Tibial nerve (tissue), 4 donors: ENCODE data around the gene LLGL1. TPM values are rescaled to one million over a fixed set of nuclear protein-coding genes. Genes with fewer than 3 reads are reported as not detected.

Source experiments
- DNase-seq, 2 donors: peaks; one replicate each; pipeline ENCODE4 v3.0.0-alpha.2; 2019; ENCODE audit warnings: low spot score in 2 of 2
- H3K27ac ChIP-seq, 4 donors: fragments of 200-600 bp; sonication (generic) in 3 of 4; one replicate each; pipeline ENCODE4 v1.5.1; 2017 to 2019; ENCODE audit warnings: mild to moderate bottlenecking in 1 of 4
- H3K27me3 ChIP-seq, 2 donors: fragments of 200-600 bp; sonication (generic) in 1 of 2; one replicate each; pipeline versions ENCODE4 v1.5.1 to v1.6.0; 2017 to 2019
- H3K36me3 ChIP-seq, 3 donors: fragments of 200-600 bp; sonication (generic); one replicate each; pipeline ENCODE4 v1.5.1; 2018 to 2019
- H3K4me1 ChIP-seq, 4 donors: fragments of 200-600 bp; sonication (generic) in 3 of 4; one replicate each; pipeline ENCODE4 v1.5.1; 2017 to 2019
- H3K4me3 ChIP-seq, 4 donors: fragments of 200-600 bp; sonication (generic) in 3 of 4; one replicate each; pipeline ENCODE4 v1.5.1; 2017 to 2019; ENCODE audit warnings: mild to moderate bottlenecking in 1 of 4, moderate library complexity in 1 of 4
- H3K9me3 ChIP-seq, 4 donors: fragments of 200-600 bp; sonication (generic) in 3 of 4; one replicate each; pipeline ENCODE4 v1.5.1; 2017 to 2019
- CTCF ChIP-seq, 5 experiments: fragments of 200-600 bp in 3 of 5; fragments of 450-650 bp in 2 of 5; sonication (generic) in 3 of 5; IDR thresholded peaks; one replicate each; pipeline ENCODE4 v1.5.1; 2016 to 2019; ENCODE audit warnings: antibody characterized with exemption in 5 of 5, mild to moderate bottlenecking in 3 of 5, moderate library complexity in 2 of 5
- EP300 ChIP-seq, 2 donors: sonication (generic); formaldehyde crosslinking; IDR thresholded peaks; one replicate each; pipeline ENCODE4 v1.6.1; 2017; ENCODE audit warnings: antibody characterized with exemption in 2 of 2, mild to moderate bottlenecking in 1 of 2
- POLR2A ChIP-seq, 2 donors: fragments of 450-650 bp; IDR thresholded peaks; one replicate each; pipeline ENCODE4 v1.6.1; 2017; ENCODE audit warnings: antibody characterized with exemption in 2 of 2, mild to moderate bottlenecking in 2 of 2, moderate library complexity in 2 of 2
- WGBS, 2 donors: methylation state at CpG; one replicate each; pipeline ENCODE4 v1.1.5; 2018; 5-methylcytosine and 5-hydroxymethylcytosine counted together
- total RNA-seq, 4 donors: library from RNA; depleted of rRNA; stranded (reverse); fragments of >200 nt; gene quantifications; one replicate each; pipeline ENCODE4 v1.1.0, GENCODE V29; 2016

The LLGL1 gene
- total RNA-seq, 4 donors from 2014 or later: 20.9 to 30.2 (median 27.9) TPM

GRCh38 chr17:18186627-18186982 is 38.8 kb upstream of the LLGL1 start:
- peak in 1 of 2 donors; percentile 5 for DNase-seq
- Histone ChIP-seq H3K27me3 (no peaks in the 10 kb centered on the region), H3K4me3 (peak overlapping the region; percentile 82 to 98 (median 90)), H3K9me3 (no peaks in the 10 kb centered on the region), H3K36me3 (no peaks in the 10 kb centered on the region), H3K27ac (peak overlapping the region; percentile 34 to 99 (median 72)), H3K4me1 (peaks cover 0 to 79% (median 68%) of the 10 kb centered on the region in 4 donors)
- 6 to 25% methylated on average over 1 of the region's 1 CpG for WGBS, 2 donors
- TF ChIP-seq POLR2A (IDR thresholded peaks at IDR 0.05) (no peak), EP300 (IDR thresholded peaks at IDR 0.05) (peak in 1 of 2 donors; percentile 25), CTCF (IDR thresholded peaks at IDR 0.05) (no peak)

GRCh38 chr17:18187226-18187625 is 38.2 kb upstream of the LLGL1 start:
- H3K27me3 ChIP-seq: no peaks in the 10 kb centered on the region
- no peak for DNase-seq
- H3K27ac ChIP-seq: peak overlapping the region; percentile 34 to 99 (median 72)
- 8 to 9% methylated on average over 2 of the region's 2 CpGs for WGBS, 2 donors
- H3K9me3 ChIP-seq: no peaks in the 10 kb centered on the region
- H3K4me1 ChIP-seq: peaks cover 0 to 79% (median 68%) of the 10 kb centered on the region in 4 donors
- TF ChIP-seq CTCF (IDR thresholded peaks at IDR 0.05) (no peak), EP300 (IDR thresholded peaks at IDR 0.05) (no peak), POLR2A (IDR thresholded peaks at IDR 0.05) (no peak)
- H3K4me3 ChIP-seq: peak overlapping the region in 3 of 4 donors; percentile 82 to 98 (median 94)
- H3K36me3 ChIP-seq: peaks cover 0 to 5% (median 0%) of the 10 kb centered on the region in 3 donors

- Histone ChIP-seq H3K9me3 (no peaks in the 10 kb centered on the region), H3K27ac (peak overlapping the region in 3 of 4 donors; percentile 37 to 99 (median 98)), H3K27me3 (no peaks in the 10 kb centered on the region), H3K4me1 (peaks cover 0 to 84% (median 67%) of the 10 kb centered on the region in 4 donors), H3K36me3 (peaks cover 0 to 9% (median 0%) of the 10 kb centered on the region in 3 donors), H3K4me3 (peak overlapping the region in 3 of 4 donors; percentile 14 to 98 (median 94))
- WGBS, 2 donors: 24 to 29% methylated on average over 9 of the region's 9 CpGs
- no peak for DNase-seq
- TF ChIP-seq POLR2A (IDR thresholded peaks at IDR 0.05) (no peak), EP300 (IDR thresholded peaks at IDR 0.05) (no peak), CTCF (IDR thresholded peaks at IDR 0.05) (no peak)
Observed at GRCh38 chr17:18187821-18188761, 37.3 kb upstream of the LLGL1 start.

GRCh38 chr17:18190628-18191235 is 34.7 kb upstream of the LLGL1 start:
- 46 to 48% methylated on average over 3 of the region's 3 CpGs for WGBS, 2 donors
- H3K36me3 ChIP-seq: peaks cover 0 to 27% (median 12%) of the 10 kb centered on the region in 3 donors
- H3K4me3 ChIP-seq: no peak overlapping the region
- no peaks in the 10 kb centered on the region for H3K27me3 ChIP-seq
- no peak for TF ChIP-seq POLR2A (IDR thresholded peaks at IDR 0.05)
- TF ChIP-seq EP300 (IDR thresholded peaks at IDR 0.05): no peak
- no peak for TF ChIP-seq CTCF (IDR thresholded peaks at IDR 0.05)
- DNase-seq: no peak
- H3K4me1 ChIP-seq: peaks cover 0 to 97% (median 62%) of the 10 kb centered on the region in 4 donors
- no peaks in the 10 kb centered on the region for H3K9me3 ChIP-seq
- H3K27ac ChIP-seq: peak overlapping the region in 2 of 4 donors; percentile 9 to 41
